ENCODE results near the gene HIPK3.

Gene HIPK3

DNA sequence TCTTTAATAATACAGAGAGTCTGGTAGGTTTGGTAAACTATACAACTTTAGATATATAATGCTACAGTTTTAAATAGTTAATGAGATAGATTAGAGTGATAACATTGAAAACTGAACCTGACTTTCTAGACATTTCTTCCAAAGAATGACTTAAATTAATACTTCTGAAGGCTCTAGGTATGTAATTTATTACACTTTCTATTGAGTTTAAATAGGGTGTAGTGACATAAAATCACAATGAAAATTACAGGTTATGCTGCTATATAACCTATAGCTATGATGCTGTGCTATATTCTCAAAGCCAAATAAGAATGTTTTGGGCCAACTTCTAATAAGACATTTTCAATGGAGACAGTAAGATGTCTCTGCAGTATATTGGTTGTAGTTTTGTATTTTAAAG lies 7.7 kb downstream of the HIPK3 start:
- TF ChIP-seq CTCF (IDR thresholded peaks at IDR 0.05; ENCODE audit: control extremely low read depth, extremely low read depth, low read depth, missing control alignments) = no peak
- POLR2A ChIA-PET = interaction anchor here (0.7 kb wide), 1 partner anchor 98 kb away, joined by 5 read pairs; no protein-coding TSS in a partner anchor
- CTCF ChIA-PET = interaction anchor here (3.0 kb wide), 1 partner anchor 15 kb away, joined by 7 read pairs; no protein-coding TSS in a partner anchor
- no peak for DNase-seq (ENCODE audit: extremely low spot score)

- POLR2A ChIA-PET = no interaction called here
- DNase-seq (ENCODE audit: extremely low spot score) = no peak
Measured at GRCh38 chr11:33266393-33267215, 9.4 kb downstream of the HIPK3 start.

GRCh38 chr11:33268945-33269540 lies 11.9 kb downstream of the HIPK3 start:
- TF ChIP-seq CTCF (IDR thresholded peaks at IDR 0.05; ENCODE audit: control extremely low read depth, extremely low read depth, low read depth, missing control alignments) = no peak
- POLR2A ChIA-PET = interaction anchor here (1.4 kb wide), 1 partner anchor 10 kb away, joined by 3 read pairs; no protein-coding TSS in a partner anchor
- CTCF ChIA-PET = interaction anchor here (1.2 to 1.9 kb wide), 5 partner anchors 9 to 60 kb away, joined by 3 to 6 read pairs (median 4); partner anchors contain the start of gene HIPK3
- no peak for DNase-seq (ENCODE audit: extremely low spot score)

More at GRCh38 chr11:33266393-33267215, 9.4 kb downstream of the HIPK3 start:
- CTCF ChIA-PET = interaction anchor here (3.0 kb wide), 1 partner anchor 14 kb away, joined by 7 read pairs; no protein-coding TSS in a partner anchor
- TF ChIP-seq CTCF (IDR thresholded peaks at IDR 0.05; ENCODE audit: control extremely low read depth, extremely low read depth, low read depth, missing control alignments) = no peak

GRCh38 chr11:33269822-33270221 lies 12.6 kb downstream of the HIPK3 start:
- DNase-seq (ENCODE audit: extremely low spot score) = no peak
- no peak for TF ChIP-seq CTCF (IDR thresholded peaks at IDR 0.05; ENCODE audit: control extremely low read depth, extremely low read depth, low read depth, missing control alignments)
- CTCF ChIA-PET = interaction anchor here (1.2 to 1.9 kb wide), 4 partner anchors 10 to 60 kb away, joined by 3 to 6 read pairs (median 4); no protein-coding TSS in a partner anchor
- POLR2A ChIA-PET = interaction anchor here (1.4 kb wide), 1 partner anchor 11 kb away, joined by 3 read pairs; no protein-coding TSS in a partner anchor

DNA sequence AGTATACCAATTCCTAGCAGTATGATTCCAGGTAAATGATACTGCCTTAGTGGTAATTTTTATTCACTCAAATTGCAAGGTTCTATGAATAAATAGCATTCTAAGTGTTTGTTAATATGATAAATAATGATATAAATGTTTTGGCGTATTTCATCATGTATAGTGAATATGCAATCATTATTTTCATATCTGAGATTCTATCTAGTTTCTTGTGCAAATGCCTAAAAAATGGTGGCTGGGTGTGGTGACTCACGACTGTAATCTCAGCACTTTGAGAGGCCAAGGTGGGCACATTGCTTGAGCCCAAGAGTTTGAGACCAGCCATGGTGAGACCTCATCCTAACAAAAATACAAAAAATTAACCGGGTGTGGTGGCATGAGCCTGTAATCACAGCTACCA lies 13.9 kb downstream of the HIPK3 start:
- ChIA-PET CTCF (no interaction called here), POLR2A (no interaction called here)
- TF ChIP-seq CTCF (IDR thresholded peaks at IDR 0.05; ENCODE audit: control extremely low read depth, extremely low read depth, low read depth, missing control alignments) = no peak
- DNase-seq (ENCODE audit: extremely low spot score) = no peak

DNA sequence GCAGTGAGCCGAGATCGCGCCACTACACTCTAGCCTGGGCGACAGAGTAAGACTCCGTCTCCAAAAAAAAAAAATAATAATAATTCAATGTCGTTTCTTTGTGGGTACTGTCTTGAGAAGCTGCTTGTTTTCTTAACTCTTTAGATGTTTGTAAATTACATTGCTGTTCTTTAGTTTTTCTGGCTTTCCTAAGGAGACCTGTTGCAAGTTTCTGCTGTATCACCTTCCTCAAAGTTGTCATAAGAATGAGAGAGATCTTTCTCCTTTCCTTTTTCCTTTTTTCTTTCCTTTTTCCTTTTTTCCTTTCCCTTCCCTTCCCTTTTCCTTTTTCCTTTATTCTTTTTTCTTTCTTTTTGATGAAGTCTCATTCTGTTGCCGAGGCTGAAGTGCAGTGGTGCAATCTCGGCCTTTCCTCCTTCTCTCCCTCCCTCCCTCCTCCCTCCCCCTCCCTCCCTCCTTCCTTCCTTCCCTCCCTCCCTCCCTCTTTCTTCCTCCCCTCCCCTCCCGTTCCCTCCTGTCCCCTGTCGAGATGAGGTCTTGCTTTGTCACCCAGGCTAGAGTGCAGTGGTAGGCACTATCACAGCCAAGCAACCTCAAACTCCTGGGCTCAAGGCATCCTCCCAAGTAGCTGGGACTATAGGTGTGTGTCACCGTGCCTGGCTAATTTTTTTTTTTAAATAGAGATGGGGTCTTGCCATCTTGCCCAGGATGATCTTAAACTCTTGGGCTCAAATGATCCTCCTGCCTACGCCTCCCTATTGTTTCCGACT lies 15.3 kb downstream of the HIPK3 start:
- CTCF ChIA-PET = no interaction called here
- DNase-seq (ENCODE audit: extremely low spot score) = no peak
- POLR2A ChIA-PET = interaction anchor here (1.0 kb wide), 1 partner anchor 9 kb away, joined by 3 read pairs; no protein-coding TSS in a partner anchor
- TF ChIP-seq CTCF (IDR thresholded peaks at IDR 0.05; ENCODE audit: control extremely low read depth, extremely low read depth, low read depth, missing control alignments) = no peak
